ENCODE measurements around the gene SEC11A. TPM values are rescaled to one million over a fixed set of nuclear protein-coding genes. Genes with fewer than 3 reads are reported as not detected.

SEC11A gene
- total RNA-seq, 1 donor from 2014 or later: 126 TPM

DNA sequence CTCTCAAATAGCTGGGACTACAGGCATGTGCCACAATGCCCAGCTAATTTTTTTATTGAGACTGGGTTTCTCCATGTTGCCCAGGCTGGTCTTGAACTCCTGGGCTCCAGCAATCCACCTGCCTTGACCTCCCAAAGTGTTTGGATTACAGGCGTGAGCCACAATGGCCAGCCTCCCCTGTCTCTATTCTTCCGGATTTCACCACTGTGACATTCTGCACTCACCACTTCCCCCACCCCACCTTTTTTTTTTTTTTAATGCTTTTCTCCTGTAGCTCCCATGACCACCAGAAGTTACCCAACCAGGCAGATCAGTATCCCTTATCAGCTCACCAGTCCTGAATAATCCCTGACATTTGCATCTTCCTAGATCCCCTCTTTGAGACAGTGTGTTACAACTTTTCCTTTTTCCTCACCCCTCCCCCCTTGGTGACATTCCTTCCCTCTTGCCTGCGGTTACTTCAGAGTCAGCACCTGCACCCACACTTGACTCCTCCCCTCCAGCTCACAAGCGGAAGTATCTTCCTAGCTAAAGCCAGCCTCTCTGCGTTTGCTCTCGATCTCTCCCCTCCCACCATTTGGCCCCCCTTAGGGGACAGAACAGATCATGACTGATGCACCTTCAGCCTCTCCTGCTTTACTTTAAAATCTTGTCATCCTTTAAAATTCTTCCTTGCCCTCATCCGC is 19.0 kb upstream of the SEC11A start:
- Mint-ChIP-seq H3K9me3 (no peaks in the 10 kb centered on the region), H3K36me3 (no peaks in the 10 kb centered on the region), H3K4me3 (peak overlapping the region; percentile 55), H3K27me3 (ENCODE audit: low read depth) (no peaks in the 10 kb centered on the region), H3K27ac (peak overlapping the region; percentile 92), H3K4me1 (peaks cover 25% of the 10 kb centered on the region)
- TF ChIP-seq, protein P1, sequence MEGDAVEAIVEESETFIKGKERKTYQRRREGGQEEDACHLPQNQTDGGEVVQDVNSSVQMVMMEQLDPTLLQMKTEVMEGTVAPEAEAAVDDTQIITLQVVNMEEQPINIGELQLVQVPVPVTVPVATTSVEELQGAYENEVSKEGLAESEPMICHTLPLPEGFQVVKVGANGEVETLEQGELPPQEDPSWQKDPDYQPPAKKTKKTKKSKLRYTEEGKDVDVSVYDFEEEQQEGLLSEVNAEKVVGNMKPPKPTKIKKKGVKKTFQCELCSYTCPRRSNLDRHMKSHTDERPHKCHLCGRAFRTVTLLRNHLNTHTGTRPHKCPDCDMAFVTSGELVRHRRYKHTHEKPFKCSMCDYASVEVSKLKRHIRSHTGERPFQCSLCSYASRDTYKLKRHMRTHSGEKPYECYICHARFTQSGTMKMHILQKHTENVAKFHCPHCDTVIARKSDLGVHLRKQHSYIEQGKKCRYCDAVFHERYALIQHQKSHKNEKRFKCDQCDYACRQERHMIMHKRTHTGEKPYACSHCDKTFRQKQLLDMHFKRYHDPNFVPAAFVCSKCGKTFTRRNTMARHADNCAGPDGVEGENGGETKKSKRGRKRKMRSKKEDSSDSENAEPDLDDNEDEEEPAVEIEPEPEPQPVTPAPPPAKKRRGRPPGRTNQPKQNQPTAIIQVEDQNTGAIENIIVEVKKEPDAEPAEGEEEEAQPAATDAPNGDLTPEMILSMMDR (IDR thresholded peaks at IDR 0.05; ENCODE audit: unreplicated experiment): no peak
- peak; percentile 29 to 53 for DNase-seq (ENCODE audit: low spot score in 2 of 2, unreplicated experiment in 2 of 2)

DNA sequence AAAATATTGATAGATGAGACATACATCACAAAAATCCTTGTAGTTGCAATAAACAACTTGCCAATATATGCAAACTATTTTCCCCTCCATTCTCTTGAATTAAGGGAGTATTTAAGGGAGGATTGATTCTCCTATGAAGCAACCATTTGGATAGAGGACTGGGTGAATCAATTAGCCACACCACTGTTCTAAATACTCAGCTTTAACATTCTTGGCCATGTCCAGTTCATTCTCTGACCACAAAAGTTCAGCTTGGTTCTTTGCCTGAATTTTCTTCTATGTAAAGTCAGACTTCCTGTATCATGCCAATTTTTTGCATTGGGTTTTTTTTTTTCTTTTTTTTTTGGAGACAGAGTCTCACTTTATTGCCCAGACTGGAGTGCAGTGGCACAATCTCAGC is 15.8 kb upstream of the SEC11A start:
- H3K27ac Mint-ChIP-seq: no peak overlapping the region
- H3K4me1 Mint-ChIP-seq: peaks cover 17% of the 10 kb centered on the region

DNA sequence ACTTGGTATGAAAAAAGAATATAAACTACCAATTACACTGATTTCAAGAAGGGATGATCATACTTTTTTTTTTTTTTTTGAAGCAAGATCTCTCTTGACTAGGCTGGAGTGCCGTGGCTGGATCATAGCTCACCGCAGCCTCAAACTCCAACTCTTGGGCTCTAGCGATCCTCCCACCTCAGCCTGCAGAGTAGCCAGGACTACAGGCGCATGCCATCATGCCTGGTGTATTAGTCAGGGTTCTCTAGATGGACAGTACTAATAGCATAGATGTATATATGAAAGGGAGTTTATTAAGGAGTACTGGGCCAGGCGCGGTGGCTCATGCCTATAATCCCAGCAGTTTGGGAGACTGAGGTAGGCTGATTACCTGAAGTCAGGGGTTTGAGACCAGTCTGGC is 11.5 kb upstream of the SEC11A start:
- TF ChIP-seq, protein P1 (IDR thresholded peaks at IDR 0.05; ENCODE audit: unreplicated experiment): no peak
- Mint-ChIP-seq H3K4me3 (no peak overlapping the region), H3K27ac (no peak overlapping the region), H3K9me3 (no peaks in the 10 kb centered on the region), H3K4me1 (peaks cover 7% of the 10 kb centered on the region), H3K36me3 (no peaks in the 10 kb centered on the region), H3K27me3 (ENCODE audit: low read depth) (no peaks in the 10 kb centered on the region)
- no peak for DNase-seq (ENCODE audit: low spot score in 2 of 2, unreplicated experiment in 2 of 2)

More for the DNA sequence above, 15.8 kb upstream of the SEC11A start:
- H3K36me3 Mint-ChIP-seq: no peaks in the 10 kb centered on the region
- H3K27me3 Mint-ChIP-seq (ENCODE audit: low read depth): no peaks in the 10 kb centered on the region
- no peak overlapping the region for H3K4me3 Mint-ChIP-seq
- DNase-seq (ENCODE audit: low spot score in 2 of 2, unreplicated experiment in 2 of 2): no peak
- no peaks in the 10 kb centered on the region for H3K9me3 Mint-ChIP-seq
- TF ChIP-seq, protein P1 (IDR thresholded peaks at IDR 0.05; ENCODE audit: unreplicated experiment): no peak

DNA sequence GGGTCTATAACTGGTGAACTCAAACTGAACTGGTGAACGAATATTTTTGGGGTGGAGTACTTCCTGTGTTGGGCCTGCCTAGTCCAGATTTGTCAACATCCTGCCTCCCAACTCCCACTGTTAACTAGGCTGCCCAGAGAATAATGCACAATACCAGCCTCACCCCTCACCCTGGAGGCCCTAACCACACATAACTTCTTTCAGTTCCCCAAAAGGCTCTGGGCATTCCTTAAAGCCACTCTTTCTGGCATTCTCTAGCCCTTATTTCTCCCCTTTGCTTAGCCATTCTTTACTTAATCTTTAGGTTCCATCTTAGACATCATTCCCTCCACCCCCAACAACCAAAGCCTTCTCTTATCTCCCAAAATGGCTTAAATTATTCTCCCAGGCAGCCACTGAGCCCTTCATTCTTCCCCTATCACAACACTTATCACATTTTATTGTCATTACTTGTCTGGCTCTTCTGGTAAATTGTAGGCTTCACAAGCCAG is 9.1 kb upstream of the SEC11A start:
- Mint-ChIP-seq H3K4me3 (no peak overlapping the region), H3K36me3 (no peaks in the 10 kb centered on the region), H3K9me3 (no peaks in the 10 kb centered on the region), H3K27me3 (ENCODE audit: low read depth) (no peaks in the 10 kb centered on the region), H3K4me1 (peaks cover 7% of the 10 kb centered on the region), H3K27ac (peak overlapping the region; percentile 88)
- DNase-seq (ENCODE audit: low spot score in 2 of 2, unreplicated experiment in 2 of 2): no peak
- TF ChIP-seq, protein P1 (IDR thresholded peaks at IDR 0.05; ENCODE audit: unreplicated experiment): no peak

DNA sequence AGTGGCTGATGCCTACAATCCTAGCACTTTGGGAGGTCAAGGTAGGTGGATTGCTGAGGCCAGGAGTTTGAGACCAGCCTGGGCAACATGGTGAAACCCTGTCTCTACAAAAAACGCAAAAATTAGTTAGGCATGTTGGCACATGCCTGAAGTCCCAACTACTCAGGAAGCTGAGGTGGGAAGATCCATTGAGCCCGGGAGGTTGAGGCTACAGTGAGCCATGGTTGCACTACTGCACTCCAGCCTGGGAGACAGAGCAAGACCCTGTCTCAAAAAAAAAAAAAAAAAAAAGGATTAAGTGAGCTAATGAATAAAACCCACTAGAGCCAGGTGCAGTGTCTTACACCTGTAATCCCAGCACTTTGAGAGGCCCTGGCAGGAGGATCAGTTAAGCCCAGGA is 6.7 kb upstream of the SEC11A start:
- Mint-ChIP-seq H3K27me3 (ENCODE audit: low read depth) (no peaks in the 10 kb centered on the region), H3K36me3 (no peaks in the 10 kb centered on the region), H3K27ac (no peak overlapping the region), H3K9me3 (no peaks in the 10 kb centered on the region), H3K4me3 (no peak overlapping the region), H3K4me1 (peaks cover 7% of the 10 kb centered on the region)
- no peak for DNase-seq (ENCODE audit: low spot score in 2 of 2, unreplicated experiment in 2 of 2)
- TF ChIP-seq, protein P1 (IDR thresholded peaks at IDR 0.05; ENCODE audit: unreplicated experiment): no peak
